Measurements from ENCODE around the gene CCER1.

Gene CCER1

GRCh38 chr12:90917431-90917830 lies 37.5 kb downstream of the CCER1 start:
- DNase-seq, result no peak

GRCh38 chr12:90916516-90916915 lies 38.5 kb downstream of the CCER1 start:
- DNase-seq, result no peak

GRCh38 chr12:90915353-90915752 lies 39.6 kb downstream of the CCER1 start:
- no peak for DNase-seq

- no peak for DNase-seq
These were observed 44.0 kb downstream of the CCER1 start for GRCh38 chr12:90910958-90911357.

GRCh38 chr12:90909069-90909770 lies 45.8 kb downstream of the CCER1 start:
- no peak for DNase-seq

GRCh38 chr12:90908465-90908864 lies 46.5 kb downstream of the CCER1 start:
- DNase-seq, result no peak

- no peak for DNase-seq
These were observed 49.1 kb downstream of the CCER1 start for GRCh38 chr12:90905691-90906370.

GRCh38 chr12:90902596-90902995 lies 52.4 kb downstream of the CCER1 start:
- DNase-seq, result no peak

Data from stimulated activated CD4-positive, alpha-beta T cell treated with anti-CD3 and anti-CD28 coated beads, Interleukin-4, amount 100 ng/mL, for 24 hours (primary cell).